Measurements from ENCODE around the gene SIPA1. TPM values are rescaled to one million over a fixed set of nuclear protein-coding genes. Genes with fewer than 3 reads are reported as not detected.

Gene SIPA1
- total and polyA plus RNA-seq, 12 donors: 11.8 to 85.9 (median 21.2) TPM

DNA sequence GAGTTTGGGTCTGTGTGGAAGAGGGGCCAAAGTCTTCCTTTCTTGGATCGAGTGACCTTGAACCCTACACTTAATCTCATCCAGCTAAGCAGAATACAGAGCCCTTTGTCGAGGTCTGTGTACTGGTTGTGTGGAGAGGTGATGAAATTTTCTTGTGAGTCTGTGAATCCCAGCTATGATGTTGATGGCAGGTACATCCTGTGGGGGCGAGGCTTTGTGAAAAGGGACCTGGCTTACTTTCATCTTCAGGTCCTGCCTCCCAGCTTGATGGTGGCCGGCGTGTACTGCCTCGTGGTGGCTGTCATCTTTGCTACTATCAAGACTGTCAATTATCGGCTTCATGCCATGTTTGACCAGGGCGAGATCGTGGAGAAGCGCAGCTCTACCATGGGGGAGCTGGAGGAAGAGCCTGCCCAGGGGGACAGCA is 21.3 kb upstream of the SIPA1 start:
- Histone ChIP-seq H3K36me3 (peaks cover 10 to 60% (median 33%) of the 10 kb centered on the region in 9 donors), H3K9me3 (no peaks in the 10 kb centered on the region), H3K4me1 (peaks cover 24 to 43% (median 31%) of the 10 kb centered on the region in 9 donors), H3K4me3 (peak overlapping the region; percentile 87 to 99 (median 96)), H3K27ac (peak overlapping the region in 9 of 10 donors; percentile 89 to 100 (median 98)), H3K27me3 (no peaks in the 10 kb centered on the region)
- intact Hi-C loops (cut with DNase I): no loop called here
- 58 to 64% methylated on average over 10 of the region's 10 CpGs for WGBS, 2 donors
- TF ChIP-seq, protein P1, sequence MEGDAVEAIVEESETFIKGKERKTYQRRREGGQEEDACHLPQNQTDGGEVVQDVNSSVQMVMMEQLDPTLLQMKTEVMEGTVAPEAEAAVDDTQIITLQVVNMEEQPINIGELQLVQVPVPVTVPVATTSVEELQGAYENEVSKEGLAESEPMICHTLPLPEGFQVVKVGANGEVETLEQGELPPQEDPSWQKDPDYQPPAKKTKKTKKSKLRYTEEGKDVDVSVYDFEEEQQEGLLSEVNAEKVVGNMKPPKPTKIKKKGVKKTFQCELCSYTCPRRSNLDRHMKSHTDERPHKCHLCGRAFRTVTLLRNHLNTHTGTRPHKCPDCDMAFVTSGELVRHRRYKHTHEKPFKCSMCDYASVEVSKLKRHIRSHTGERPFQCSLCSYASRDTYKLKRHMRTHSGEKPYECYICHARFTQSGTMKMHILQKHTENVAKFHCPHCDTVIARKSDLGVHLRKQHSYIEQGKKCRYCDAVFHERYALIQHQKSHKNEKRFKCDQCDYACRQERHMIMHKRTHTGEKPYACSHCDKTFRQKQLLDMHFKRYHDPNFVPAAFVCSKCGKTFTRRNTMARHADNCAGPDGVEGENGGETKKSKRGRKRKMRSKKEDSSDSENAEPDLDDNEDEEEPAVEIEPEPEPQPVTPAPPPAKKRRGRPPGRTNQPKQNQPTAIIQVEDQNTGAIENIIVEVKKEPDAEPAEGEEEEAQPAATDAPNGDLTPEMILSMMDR (IDR thresholded peaks at IDR 0.05): no peak
- DNase-seq (no peak), ATAC-seq (no peak)

DNA sequence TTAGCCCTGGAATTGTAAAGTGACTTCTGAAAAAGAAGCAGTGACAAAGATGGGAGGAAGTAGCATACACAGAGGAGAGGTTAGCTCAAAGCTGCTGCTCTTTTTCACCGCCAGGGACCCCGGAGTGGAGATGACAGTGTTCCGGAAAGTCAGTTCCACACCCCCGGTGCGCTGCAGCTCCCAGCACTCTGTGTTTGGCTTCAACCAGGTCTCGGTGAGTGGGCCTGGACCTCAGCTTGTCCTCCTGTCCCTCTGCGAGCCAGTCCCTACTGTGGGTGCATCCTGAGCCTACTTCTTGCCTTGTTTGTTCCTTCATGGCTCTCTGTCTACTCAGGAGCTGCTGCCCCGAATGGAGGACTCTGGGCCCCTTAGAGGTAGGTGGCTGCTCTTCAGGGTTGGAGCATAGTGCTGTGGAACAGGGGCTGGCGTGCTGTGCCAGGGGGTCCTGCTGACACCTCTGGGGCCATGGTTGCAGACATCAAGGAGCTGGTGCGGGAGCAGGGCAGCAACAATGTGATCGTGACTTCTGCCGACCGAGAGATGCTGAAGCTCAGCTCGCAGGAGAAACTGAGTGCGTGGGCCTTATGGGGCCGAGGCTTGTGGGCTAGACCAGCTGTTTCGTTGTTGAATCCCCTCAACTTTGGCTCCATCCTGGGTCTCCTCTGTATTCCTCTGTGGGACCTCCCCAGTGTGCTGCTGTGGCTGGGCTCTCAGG is 20.6 kb upstream of the SIPA1 start:
- ATAC-seq: no peak
- WGBS, 2 donors: 90% methylated on average over 17 of the region's 17 CpGs
- no peaks in the 10 kb centered on the region for H3K27me3 ChIP-seq
- no peak for DNase-seq
- peak overlapping the region in 5 of 10 donors; percentile 87 to 99 (median 97) for H3K4me3 ChIP-seq
- peaks cover 21 to 36% (median 26%) of the 10 kb centered on the region in 9 donors for H3K4me1 ChIP-seq
- H3K27ac ChIP-seq: no peak overlapping the region
- intact Hi-C loops (cut with DNase I): no loop called here
- H3K36me3 ChIP-seq: peaks cover 10 to 61% (median 37%) of the 10 kb centered on the region in 9 donors
- no peaks in the 10 kb centered on the region for H3K9me3 ChIP-seq
- TF ChIP-seq, protein P1 (IDR thresholded peaks at IDR 0.05): no peak

DNA sequence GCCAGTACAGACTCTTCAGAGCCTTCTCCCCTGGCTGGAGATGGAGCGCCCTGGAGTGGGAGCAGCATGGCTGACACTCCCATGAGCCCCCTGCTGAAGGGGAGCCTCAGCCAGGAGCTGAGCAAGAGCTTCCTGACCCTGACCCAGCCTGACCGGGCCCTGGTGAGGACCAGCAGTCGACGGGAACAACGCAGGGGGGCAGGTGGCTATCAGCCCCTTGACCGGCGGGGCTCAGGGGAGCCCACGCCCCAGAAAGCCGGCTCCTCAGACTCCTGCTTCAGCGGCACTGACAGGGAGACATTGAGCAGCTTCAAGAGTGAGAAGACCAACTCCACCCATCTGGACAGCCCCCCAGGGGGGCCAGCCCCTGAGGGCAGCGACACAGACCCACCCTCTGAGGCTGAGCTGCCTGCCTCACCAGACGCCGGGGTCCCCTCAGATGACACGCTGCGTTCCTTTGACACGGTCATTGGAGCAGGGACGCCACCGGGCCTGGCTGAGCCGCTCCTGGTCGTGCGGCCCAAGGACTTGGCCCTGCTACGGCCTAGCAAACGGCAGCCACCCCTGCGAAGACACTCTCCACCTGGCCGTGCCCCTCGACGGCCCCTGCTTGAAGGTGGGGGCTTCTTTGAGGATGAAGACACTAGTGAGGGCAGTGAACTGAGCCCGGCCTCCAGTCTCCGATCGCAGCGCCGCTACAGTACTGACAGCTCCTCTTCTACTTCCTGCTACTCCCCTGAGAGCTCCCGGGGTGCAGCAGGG is 19.7 kb upstream of the SIPA1 start:
- Histone ChIP-seq H3K27ac (no peak overlapping the region), H3K9me3 (no peaks in the 10 kb centered on the region), H3K36me3 (peaks cover 10 to 63% (median 42%) of the 10 kb centered on the region in 9 donors), H3K4me1 (peaks cover 14 to 28% (median 17%) of the 10 kb centered on the region in 9 donors), H3K27me3 (no peaks in the 10 kb centered on the region), H3K4me3 (no peak overlapping the region)
- TF ChIP-seq, protein P1 (IDR thresholded peaks at IDR 0.05): no peak
- intact Hi-C loops (cut with DNase I): no loop called here
- no peak for ATAC-seq
- DNase-seq: no peak
- WGBS, 2 donors: 92 to 95% methylated on average over 33 of the region's 33 CpGs

DNA sequence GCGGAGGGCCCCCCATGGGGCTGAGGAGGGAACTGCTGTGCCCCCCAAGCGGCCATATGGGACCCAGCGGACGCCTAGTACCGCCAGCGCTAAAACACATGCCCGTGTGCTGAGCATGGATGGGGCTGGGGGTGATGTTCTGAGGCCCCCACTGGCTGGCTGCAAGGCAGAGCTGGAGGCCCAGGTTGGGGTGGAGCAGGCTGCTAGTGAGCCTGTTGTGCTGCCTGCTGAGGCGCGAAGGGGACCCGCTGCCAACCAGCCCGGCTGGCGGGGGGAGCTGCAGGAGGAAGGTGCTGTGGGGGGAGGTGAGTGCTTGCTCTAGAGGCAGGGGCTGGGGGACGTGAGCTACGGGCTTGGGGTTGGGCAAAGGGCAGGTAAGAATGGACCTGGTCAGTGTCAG is 19.1 kb upstream of the SIPA1 start:
- no peaks in the 10 kb centered on the region for H3K9me3 ChIP-seq
- WGBS, 2 donors: 91 to 92% methylated on average over 14 of the region's 14 CpGs
- ATAC-seq (no peak), DNase-seq (no peak)
- peaks cover 10 to 69% (median 48%) of the 10 kb centered on the region in 9 donors for H3K36me3 ChIP-seq
- H3K27me3 ChIP-seq: no peaks in the 10 kb centered on the region
- peaks cover 11 to 22% (median 15%) of the 10 kb centered on the region in 9 donors for H3K4me1 ChIP-seq
- no peak overlapping the region for H3K27ac ChIP-seq
- intact Hi-C loops (cut with DNase I): no loop called here
- TF ChIP-seq, protein P1 (IDR thresholded peaks at IDR 0.05): no peak
- H3K4me3 ChIP-seq: no peak overlapping the region
